Measurements from ENCODE around the gene GABRP.
"Not testable (repeated sequence)": the region's sequence is repeated elsewhere in the genome, so short reads cannot be mapped to it uniquely, and the experiment has no call there.

Gene GABRP

GRCh38 chr5:170809551-170809950, 26.0 kb downstream of the GABRP start:
- peak; percentile 42 for DNase-seq

- DNase-seq, result no peak
Observed at GRCh38 chr5:170811719-170812118, 28.2 kb downstream of the GABRP start.

GRCh38 chr5:170813231-170813630, 29.7 kb downstream of the GABRP start:
- no peak for DNase-seq

GRCh38 chr5:170817195-170817594, 33.7 kb downstream of the GABRP start:
- DNase-seq, result no peak

- peak; percentile 63 for DNase-seq
Observed at GRCh38 chr5:170818232-170818631, 34.7 kb downstream of the GABRP start.

- DNase-seq, result no peak
Observed at GRCh38 chr5:170819824-170820223, 36.3 kb downstream of the GABRP start.

- DNase-seq, result no peak
Observed at GRCh38 chr5:170821257-170821800, 37.8 kb downstream of the GABRP start.

GRCh38 chr5:170826117-170826516, 42.6 kb downstream of the GABRP start:
- DNase-seq, result no peak

GRCh38 chr5:170832241-170832640, 48.7 kb downstream of the GABRP start:
- DNase-seq, result no peak

GRCh38 chr5:170833981-170834380, 50.5 kb downstream of the GABRP start:
- DNase-seq, result not testable (repeated sequence)

- DNase-seq, result no peak
Observed at GRCh38 chr5:170836226-170836625, 52.7 kb downstream of the GABRP start.

GRCh38 chr5:170843870-170844269, 60.3 kb downstream of the GABRP start:
- no peak for DNase-seq

GRCh38 chr5:170844651-170845050, 61.1 kb downstream of the GABRP start:
- no peak for DNase-seq

- no peak for DNase-seq
Observed at GRCh38 chr5:170846416-170846815, 62.9 kb downstream of the GABRP start.

GRCh38 chr5:170846846-170847245, 63.3 kb downstream of the GABRP start:
- no peak for DNase-seq

- DNase-seq, result peak; percentile 25
Observed at GRCh38 chr5:170848033-170848432, 64.5 kb downstream of the GABRP start.

- DNase-seq, result no peak
Observed at GRCh38 chr5:170849374-170849773, 65.8 kb downstream of the GABRP start.

- DNase-seq, result peak; percentile 6
Observed at GRCh38 chr5:170854566-170854965, 71.0 kb downstream of the GABRP start.

GRCh38 chr5:170857066-170857465, 73.5 kb downstream of the GABRP start:
- DNase-seq, result no peak

GRCh38 chr5:170860415-170860814, 76.9 kb downstream of the GABRP start:
- DNase-seq, result no peak

GRCh38 chr5:170860818-170861666, 77.5 kb downstream of the GABRP start:
- no peak for DNase-seq

- no peak for DNase-seq
Observed at GRCh38 chr5:170861667-170861916, 78.1 kb downstream of the GABRP start.

GRCh38 chr5:170861917-170862766, 78.6 kb downstream of the GABRP start, which contains the start of gene RANBP17:
Gene RANBP17 (plus strand): TSS chr5:170862018.
- peak; percentile 84 for DNase-seq

GRCh38 chr5:170863646-170864045, 80.1 kb downstream of the GABRP start:
- peak; percentile 79 for DNase-seq
